GF-D8 (cell line): Measurements from ENCODE around the gene TCF25.
"Not testable (repeated sequence)": the region's sequence is repeated elsewhere in the genome, so short reads cannot be mapped to it uniquely, and the experiment has no call there.

Experiments
- DNase-seq: peaks from one replicate; lab custom pipeline; 2025; lab: John Stamatoyannopoulos, UW

Gene TCF25

DNA sequence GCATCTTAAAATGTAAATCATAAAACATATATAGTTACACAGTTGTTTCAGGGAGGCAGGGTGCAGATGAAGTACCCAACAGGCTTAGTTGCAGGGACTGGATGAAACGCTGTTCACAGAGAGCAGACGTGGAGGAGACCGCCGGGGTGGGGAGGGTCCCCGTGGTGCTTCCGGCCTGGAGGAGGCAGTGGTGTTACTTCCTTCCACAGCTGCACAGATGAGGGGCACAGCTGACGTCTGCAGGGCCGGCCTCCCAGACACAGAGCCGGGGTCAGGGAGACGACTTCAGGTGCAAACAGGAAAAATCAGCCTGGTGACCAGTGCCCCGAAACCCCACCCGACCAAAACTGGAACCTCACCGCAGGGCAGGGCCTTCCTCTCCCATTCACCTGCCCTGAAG, 28.0 kb upstream of the TCF25 start:
- no peak for DNase-seq

- no peak for DNase-seq
Observed at GRCh38 chr16:89847051-89847939, 26.1 kb upstream of the TCF25 start.

GRCh38 chr16:89847940-89848297, 25.5 kb upstream of the TCF25 start:
- DNase-seq = no peak

DNA sequence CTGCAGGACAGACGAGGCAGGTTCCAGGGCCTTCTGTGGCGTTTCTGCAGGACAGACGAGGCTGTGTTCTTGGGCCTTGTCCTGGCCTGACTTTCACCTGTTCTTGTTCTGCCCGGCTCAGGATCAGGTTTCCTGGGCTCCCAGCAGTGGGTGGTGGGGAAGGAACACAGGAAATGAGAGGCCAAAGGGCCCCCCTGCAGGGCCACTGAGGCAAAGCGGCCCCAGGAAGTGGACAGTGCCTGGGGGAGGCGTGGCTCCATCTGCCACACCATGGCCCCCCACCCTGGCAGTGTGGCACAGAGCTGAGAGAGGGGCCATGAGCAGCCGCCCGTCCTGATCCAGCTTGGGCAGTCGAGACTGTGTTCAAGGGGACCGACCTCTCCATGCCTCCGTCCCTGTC, 24.4 kb upstream of the TCF25 start:
- DNase-seq = no peak

DNA sequence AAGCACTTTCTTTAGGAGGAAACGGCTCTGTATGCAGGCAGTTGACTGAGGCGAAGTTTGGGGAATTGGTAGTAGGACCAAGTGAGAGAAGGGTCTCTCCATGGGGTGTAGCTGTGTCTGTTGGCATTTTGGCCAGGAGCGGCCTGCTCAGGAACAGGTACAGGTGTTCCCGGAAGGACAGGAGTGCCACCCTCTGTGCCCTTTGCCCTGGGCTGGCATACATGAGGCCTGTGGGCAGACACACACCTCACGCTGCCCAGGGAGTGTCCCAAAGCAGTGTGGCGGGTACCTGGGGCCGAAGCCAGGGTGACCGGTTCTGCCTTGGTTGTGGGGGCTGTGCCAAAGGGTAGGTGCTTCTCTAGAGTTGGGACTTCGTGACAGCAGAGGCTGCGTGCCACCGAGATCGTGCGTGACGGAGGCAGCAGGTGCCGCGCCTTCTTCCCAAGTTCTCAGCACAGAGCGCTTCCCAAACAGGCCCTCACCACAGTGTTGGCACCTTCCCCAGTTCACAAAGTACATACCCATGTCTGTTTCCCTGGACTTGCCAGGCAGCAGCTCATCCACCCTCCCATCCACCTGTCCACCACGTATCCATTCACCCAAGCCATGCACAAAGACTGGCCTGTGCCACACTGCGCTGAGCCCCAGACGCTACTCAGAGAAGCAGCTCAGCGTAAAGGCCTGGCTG, 19.9 kb upstream of the TCF25 start:
- DNase-seq = no peak

GRCh38 chr16:89855301-89855945, 18.0 kb upstream of the TCF25 start:
- DNase-seq = no peak

- no peak for DNase-seq
Observed at GRCh38 chr16:89855986-89856385, 17.4 kb upstream of the TCF25 start.

- no peak for DNase-seq
Observed at GRCh38 chr16:89858973-89859614, 14.3 kb upstream of the TCF25 start.

- no peak for DNase-seq
Observed at GRCh38 chr16:89859615-89860007, 13.8 kb upstream of the TCF25 start.

- no peak for DNase-seq
Observed at GRCh38 chr16:89860747-89861304, 12.6 kb upstream of the TCF25 start.

GRCh38 chr16:89861648-89862047, 11.7 kb upstream of the TCF25 start:
- no peak for DNase-seq

DNA sequence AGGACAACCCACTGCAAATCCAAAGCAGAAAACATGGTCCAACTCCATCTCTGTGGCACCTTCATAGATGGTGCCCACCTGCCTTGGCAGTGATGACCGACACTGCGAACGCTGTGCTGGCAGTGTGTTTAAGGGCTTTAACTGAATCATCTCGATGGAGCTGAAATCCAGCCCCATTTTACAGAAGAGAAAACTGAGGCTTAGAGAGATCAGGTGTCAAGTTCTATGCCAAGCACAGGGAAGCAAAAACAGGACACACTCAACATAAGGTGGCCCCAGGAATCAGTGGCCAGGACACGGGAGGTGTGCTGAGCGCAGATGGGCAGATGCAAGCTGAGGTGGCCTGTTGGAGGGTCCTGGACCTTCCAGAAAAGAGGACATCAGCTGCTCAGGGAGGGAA, 10.7 kb upstream of the TCF25 start:
- no peak for DNase-seq

DNA sequence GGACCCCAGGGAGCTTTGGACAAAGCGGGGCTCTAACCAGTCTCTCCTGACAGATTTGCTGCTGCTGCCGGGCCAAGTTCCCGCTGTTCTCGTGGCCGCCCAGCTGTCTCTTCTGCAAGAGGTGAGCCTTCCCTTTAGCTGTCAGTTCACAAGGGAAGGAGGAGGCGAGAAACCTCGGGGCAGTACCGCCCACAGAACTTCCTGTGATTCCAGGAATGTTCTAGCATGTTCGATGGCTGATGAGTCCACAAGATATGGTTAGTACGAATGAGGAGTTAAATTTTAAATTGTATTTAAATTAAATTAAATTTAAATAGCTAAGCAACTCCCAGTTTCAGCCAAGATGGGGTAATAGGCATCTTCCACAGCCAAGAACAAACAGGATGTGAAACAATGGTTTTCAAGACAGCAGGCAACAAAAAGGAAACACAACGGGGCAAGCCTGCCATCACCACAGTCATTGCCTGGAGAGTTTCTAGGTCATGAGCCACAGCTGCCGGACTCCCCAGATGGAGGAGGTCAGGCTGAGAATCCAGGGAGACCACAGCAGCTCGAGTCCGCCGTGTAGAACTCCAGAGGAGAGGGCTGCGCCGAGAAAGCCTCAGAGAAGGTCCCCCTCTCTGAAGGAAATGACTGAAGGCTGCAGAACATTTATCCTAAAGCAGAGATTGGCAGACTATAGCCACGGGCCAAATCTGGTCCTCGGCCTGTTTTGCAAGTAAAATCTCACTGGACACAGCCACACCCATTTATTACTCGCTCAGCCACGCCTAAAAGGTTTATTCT, 9.5 kb upstream of the TCF25 start:
- no peak for DNase-seq

GRCh38 chr16:89864527-89864820, 8.9 kb upstream of the TCF25 start:
- DNase-seq = no peak

- no peak for DNase-seq
Observed at GRCh38 chr16:89867918-89868317, 5.5 kb upstream of the TCF25 start.

GRCh38 chr16:89869911-89870310, 3.5 kb upstream of the TCF25 start:
- no peak for DNase-seq

DNA sequence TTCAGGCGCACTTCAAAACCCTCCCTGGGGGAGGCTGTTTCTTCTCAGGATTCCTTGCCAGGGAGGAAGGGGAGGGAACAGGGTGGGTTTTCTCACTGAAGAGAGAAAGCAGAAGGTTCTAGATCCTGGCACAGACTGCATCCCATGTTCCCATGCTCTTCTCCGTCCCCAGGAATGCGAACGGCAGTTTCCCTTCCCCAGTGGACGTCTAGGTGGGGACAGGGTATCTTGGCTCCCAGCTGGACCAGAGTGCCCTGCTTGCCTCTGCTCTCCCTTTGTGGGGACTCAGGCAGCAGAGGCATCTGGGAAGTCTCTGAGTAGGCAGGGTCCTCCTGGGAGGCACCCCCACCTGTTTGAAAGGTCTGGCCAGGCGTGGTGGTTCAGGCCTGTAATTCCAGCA, 3.0 kb upstream of the TCF25 start:
- no peak for DNase-seq

DNA sequence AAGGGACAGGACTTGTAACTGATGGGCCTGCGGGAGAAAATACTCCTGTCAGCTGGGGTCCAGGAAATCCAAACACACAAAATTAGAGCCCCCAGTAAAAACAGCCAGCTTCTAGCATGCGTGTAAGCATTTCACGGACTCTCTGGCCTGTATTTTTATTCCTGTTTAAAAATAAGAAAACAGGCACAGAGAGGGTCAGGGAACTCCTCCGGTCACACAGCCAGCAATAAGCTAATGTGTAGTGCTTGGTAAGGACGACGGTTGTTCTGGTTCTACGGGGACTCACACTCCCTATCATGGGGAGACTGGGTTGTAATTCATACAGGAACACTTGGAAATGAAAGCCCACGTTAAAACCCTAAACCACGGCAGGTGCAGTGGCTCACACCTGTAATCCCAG, 1.5 kb upstream of the TCF25 start:
- DNase-seq = no peak

DNA sequence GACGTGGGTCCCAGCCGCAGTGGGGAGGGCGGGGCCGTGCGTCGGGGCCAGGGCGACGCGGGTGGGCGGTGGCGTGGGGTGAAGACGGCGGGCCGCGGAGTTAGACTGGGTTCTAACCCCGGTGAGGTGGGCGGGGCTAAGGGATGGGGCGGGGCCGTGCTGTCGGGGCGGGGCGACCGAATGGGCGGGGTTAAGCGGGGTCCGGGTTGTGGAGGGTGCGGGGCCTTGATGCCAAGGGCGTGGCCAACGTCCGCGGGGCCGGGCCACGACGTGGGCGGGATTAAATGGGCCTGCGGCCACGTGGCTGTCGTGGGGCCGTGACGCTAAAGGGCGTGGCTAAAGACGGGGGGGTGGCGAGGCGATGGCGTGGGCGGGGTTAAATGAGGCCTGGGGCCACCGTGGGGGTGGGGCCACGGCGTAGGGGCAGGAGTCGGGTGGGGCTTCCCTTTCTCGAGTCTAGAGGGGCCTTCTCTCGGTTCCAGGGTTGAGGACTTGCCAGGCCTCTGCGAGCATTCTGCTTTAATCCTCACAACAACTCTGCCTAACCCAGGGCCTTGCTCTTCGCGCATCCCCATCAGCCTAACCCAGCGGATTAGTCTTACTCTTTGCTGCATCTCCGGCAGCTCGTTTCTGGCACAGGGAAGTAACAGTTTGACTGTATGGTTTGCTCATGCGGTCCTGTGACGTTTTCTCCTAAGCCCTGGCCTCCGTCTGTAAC, 739 bp downstream of the TCF25 start:
- peak; percentile 64 for DNase-seq

GRCh38 chr16:89879123-89879522, 5.7 kb downstream of the TCF25 start:
- DNase-seq = not testable (repeated sequence)
